ENCODE results near the gene SRXN1.

The SRXN1 gene

GRCh38 chr20:637559-637958 is 15.4 kb downstream of the SRXN1 start:
- Histone ChIP-seq H3K4me1 (ENCODE audit: control insufficient read depth, insufficient read depth, low read length) (no peaks in the 10 kb centered on the region), H3K36me3 (ENCODE audit: control insufficient read depth in 2 of 2, insufficient read depth in 1 of 2, low read length in 2 of 2) (no peaks in the 10 kb centered on the region), H3K27ac (ENCODE audit: extremely low read depth, low read depth, low read length) (no peak overlapping the region), H3K9me3 (ENCODE audit: control insufficient read depth, insufficient read depth, low read depth, low read length) (no peaks in the 10 kb centered on the region), H3K4me3 (ENCODE audit: low read depth, low read length) (no peak overlapping the region)
- POLR2A ChIA-PET, result interaction anchor here (0.7 kb wide), 1 partner anchor 14 kb away, joined by 3 read pairs; no protein-coding TSS in a partner anchor
- CTCF ChIA-PET, result interaction anchor here (0.7 to 3.7 kb wide), 4 partner anchors 8 to 131 kb away, joined by 3 to 19 read pairs (median 4); partner anchors contain the start of gene SLC52A3
- TF ChIP-seq FEZF1 (tag by site-specific recombination; IDR thresholded peaks at IDR 0.05) (no peak), ZBTB44 (tag by site-specific recombination; IDR thresholded peaks at IDR 0.05) (no peak), ZNF24 (tag by site-specific recombination; IDR thresholded peaks at IDR 0.05) (no peak), KLF10 (tag by site-specific recombination; IDR thresholded peaks at IDR 0.05) (no peak), ZNF623 (tag by site-specific recombination; IDR thresholded peaks at IDR 0.05) (peak; percentile 63)
- TF ChIP-seq, protein P1, sequence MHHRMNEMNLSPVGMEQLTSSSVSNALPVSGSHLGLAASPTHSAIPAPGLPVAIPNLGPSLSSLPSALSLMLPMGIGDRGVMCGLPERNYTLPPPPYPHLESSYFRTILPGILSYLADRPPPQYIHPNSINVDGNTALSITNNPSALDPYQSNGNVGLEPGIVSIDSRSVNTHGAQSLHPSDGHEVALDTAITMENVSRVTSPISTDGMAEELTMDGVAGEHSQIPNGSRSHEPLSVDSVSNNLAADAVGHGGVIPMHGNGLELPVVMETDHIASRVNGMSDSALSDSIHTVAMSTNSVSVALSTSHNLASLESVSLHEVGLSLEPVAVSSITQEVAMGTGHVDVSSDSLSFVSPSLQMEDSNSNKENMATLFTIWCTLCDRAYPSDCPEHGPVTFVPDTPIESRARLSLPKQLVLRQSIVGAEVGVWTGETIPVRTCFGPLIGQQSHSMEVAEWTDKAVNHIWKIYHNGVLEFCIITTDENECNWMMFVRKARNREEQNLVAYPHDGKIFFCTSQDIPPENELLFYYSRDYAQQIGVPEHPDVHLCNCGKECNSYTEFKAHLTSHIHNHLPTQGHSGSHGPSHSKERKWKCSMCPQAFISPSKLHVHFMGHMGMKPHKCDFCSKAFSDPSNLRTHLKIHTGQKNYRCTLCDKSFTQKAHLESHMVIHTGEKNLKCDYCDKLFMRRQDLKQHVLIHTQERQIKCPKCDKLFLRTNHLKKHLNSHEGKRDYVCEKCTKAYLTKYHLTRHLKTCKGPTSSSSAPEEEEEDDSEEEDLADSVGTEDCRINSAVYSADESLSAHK (tag by site-specific recombination; IDR thresholded peaks at IDR 0.05), result no peak

GRCh38 chr20:635893-636338 is 17.1 kb downstream of the SRXN1 start:
- H3K4me3 ChIP-seq (ENCODE audit: low read depth, low read length), result no peak overlapping the region
- H3K36me3 ChIP-seq (ENCODE audit: control insufficient read depth in 2 of 2, insufficient read depth in 1 of 2, low read length in 2 of 2), result no peaks in the 10 kb centered on the region
- no peak overlapping the region for H3K27ac ChIP-seq (ENCODE audit: extremely low read depth, low read depth, low read length)
- POLR2A ChIA-PET, result no interaction called here
- CTCF ChIA-PET, result interaction anchor here (2.4 to 3.7 kb wide), 2 partner anchors 10 to 31 kb away, joined by 12 to 19 read pairs; no protein-coding TSS in a partner anchor
- no peaks in the 10 kb centered on the region for H3K4me1 ChIP-seq (ENCODE audit: control insufficient read depth, insufficient read depth, low read length)
- TF ChIP-seq ZFHX2 (tag by site-specific recombination; conservative IDR thresholded peaks at IDR 0.05), result peak; percentile 27; the same call in 1 of the 2 replicates
- peak; percentile 52; the same call in 1 of the 2 replicates for TF ChIP-seq SP7 (tag by site-specific recombination; IDR thresholded peaks at IDR 0.05)
- 0 out of 2 replicates have a peak, but pooled peaks have one; percentile 34 for TF ChIP-seq SCRT1 (tag by site-specific recombination; IDR thresholded peaks at IDR 0.05; ENCODE audit: borderline replicate concordance)
- TF ChIP-seq SCRT2 (tag by site-specific recombination; IDR thresholded peaks at IDR 0.05), result peak; percentile 61; the same call in 1 of the 2 replicates
- TF ChIP-seq, protein P2, sequence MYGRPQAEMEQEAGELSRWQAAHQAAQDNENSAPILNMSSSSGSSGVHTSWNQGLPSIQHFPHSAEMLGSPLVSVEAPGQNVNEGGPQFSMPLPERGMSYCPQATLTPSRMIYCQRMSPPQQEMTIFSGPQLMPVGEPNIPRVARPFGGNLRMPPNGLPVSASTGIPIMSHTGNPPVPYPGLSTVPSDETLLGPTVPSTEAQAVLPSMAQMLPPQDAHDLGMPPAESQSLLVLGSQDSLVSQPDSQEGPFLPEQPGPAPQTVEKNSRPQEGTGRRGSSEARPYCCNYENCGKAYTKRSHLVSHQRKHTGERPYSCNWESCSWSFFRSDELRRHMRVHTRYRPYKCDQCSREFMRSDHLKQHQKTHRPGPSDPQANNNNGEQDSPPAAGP (tag by site-specific recombination; IDR thresholded peaks at IDR 0.05), result no peak
- TF ChIP-seq ZBTB6 (tag by site-specific recombination; IDR thresholded peaks at IDR 0.05), result no peak
- no peak for TF ChIP-seq ZNF302 (tag by site-specific recombination; IDR thresholded peaks at IDR 0.05; ENCODE audit: low read depth)
- H3K9me3 ChIP-seq (ENCODE audit: control insufficient read depth, insufficient read depth, low read depth, low read length), result no peaks in the 10 kb centered on the region

GRCh38 chr20:635028-635892 is 17.7 kb downstream of the SRXN1 start:
- H3K36me3 ChIP-seq (ENCODE audit: control insufficient read depth in 2 of 2, insufficient read depth in 1 of 2, low read length in 2 of 2), result no peaks in the 10 kb centered on the region
- ChIA-PET CTCF (interaction anchor here (2.4 to 3.7 kb wide), 2 partner anchors 11 to 32 kb away, joined by 12 to 19 read pairs; no protein-coding TSS in a partner anchor), POLR2A (no interaction called here)
- no peaks in the 10 kb centered on the region for H3K4me1 ChIP-seq (ENCODE audit: control insufficient read depth, insufficient read depth, low read length)
- no peaks in the 10 kb centered on the region for H3K9me3 ChIP-seq (ENCODE audit: control insufficient read depth, insufficient read depth, low read depth, low read length)
- H3K4me3 ChIP-seq (ENCODE audit: low read depth, low read length), result no peak overlapping the region
- no peak overlapping the region for H3K27ac ChIP-seq (ENCODE audit: extremely low read depth, low read depth, low read length)
- TF ChIP-seq, protein P3, sequence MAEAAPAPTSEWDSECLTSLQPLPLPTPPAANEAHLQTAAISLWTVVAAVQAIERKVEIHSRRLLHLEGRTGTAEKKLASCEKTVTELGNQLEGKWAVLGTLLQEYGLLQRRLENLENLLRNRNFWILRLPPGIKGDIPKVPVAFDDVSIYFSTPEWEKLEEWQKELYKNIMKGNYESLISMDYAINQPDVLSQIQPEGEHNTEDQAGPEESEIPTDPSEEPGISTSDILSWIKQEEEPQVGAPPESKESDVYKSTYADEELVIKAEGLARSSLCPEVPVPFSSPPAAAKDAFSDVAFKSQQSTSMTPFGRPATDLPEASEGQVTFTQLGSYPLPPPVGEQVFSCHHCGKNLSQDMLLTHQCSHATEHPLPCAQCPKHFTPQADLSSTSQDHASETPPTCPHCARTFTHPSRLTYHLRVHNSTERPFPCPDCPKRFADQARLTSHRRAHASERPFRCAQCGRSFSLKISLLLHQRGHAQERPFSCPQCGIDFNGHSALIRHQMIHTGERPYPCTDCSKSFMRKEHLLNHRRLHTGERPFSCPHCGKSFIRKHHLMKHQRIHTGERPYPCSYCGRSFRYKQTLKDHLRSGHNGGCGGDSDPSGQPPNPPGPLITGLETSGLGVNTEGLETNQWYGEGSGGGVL (tag by site-specific recombination; IDR thresholded peaks at IDR 0.05), result peak; percentile 29; the same call in 1 of the 2 replicates
- TF ChIP-seq ZBTB20 (tag by site-specific recombination; IDR thresholded peaks at IDR 0.05) (no peak), MZF1 (tag by site-specific recombination; IDR thresholded peaks at IDR 0.05; ENCODE audit: borderline replicate concordance) (no peak), ZSCAN5A (tag by site-specific recombination; IDR thresholded peaks at IDR 0.05) (no peak), ZNF510 (tag by site-specific recombination; IDR thresholded peaks at IDR 0.05; ENCODE audit: insufficient replicate concordance) (no peak), OSR2 (tag by site-specific recombination; IDR thresholded peaks at IDR 0.05) (no peak), ZBTB8A (tag by site-specific recombination; IDR thresholded peaks at IDR 0.05) (no peak)

Data from HEK293 (cell line).